GM21526 (cell line): ENCODE data around the gene NT5C3B.
A peak's percentile ranks its signal among the peaks of the same experiment; 100 is the strongest.
"Not testable (repeated sequence)": the region's sequence is repeated elsewhere in the genome, so short reads cannot be mapped to it uniquely, and the experiment has no call there.

Experiments used
- ATAC-seq: cut with Tn5 transposase; IDR thresholded peaks from one replicate; pipeline ENCODE4 v1.9.1; 2021; ENCODE audit warnings: moderate library complexity; ENCODE audit not compliant: unreplicated experiment, low FRiP score

NT5C3B gene

GRCh38 chr17:41835800-41836549 is at the start of gene NT5C3B:
TSS of gene NT5C3B (minus strand) at chr17:41836232. CDS start at chr17:41836193, 39 bp downstream.
- no peak for ATAC-seq

GRCh38 chr17:41885733-41886132 is 49.7 kb upstream of the NT5C3B start:
- no peak for ATAC-seq

DNA sequence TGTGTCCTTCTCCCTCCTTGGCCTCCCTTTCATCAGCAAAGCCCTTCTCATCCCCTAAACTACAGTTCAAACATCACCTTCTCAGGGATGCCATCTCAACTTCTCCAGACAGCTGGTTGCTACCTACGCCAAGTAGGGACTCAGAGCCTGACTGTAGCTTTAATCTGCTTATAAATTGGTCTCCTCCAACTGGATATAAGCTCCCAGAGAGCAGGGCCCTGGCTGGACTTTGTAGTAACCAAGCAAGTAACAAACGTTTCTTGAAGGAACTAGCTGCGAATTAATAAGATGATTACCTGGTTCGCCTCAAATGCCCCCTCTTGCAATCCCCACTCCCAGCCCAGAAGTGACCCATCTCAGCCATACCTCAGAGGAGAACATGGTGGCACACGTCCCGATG is 46.7 kb upstream of the NT5C3B start:
- no peak for ATAC-seq

DNA sequence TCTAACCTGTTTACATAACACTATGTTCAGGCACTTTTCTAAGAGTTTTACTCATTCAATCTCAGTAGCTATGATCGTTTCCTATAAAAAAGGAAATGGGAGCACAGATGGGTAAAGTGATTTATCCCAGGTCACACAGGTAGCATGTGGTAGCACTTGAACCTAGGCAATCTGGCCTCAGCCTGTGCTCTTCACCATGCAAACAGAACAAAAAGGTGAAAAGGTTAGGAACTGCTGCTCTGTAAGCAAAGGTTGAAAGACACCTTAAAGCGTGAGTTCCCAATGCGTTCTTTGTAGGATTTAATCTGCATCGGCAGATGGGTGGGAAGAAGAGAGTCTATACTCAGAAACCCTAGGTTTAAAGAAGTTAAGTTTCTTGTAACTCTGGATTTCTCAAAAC is 44.1 kb upstream of the NT5C3B start:
- ATAC-seq: no peak

DNA sequence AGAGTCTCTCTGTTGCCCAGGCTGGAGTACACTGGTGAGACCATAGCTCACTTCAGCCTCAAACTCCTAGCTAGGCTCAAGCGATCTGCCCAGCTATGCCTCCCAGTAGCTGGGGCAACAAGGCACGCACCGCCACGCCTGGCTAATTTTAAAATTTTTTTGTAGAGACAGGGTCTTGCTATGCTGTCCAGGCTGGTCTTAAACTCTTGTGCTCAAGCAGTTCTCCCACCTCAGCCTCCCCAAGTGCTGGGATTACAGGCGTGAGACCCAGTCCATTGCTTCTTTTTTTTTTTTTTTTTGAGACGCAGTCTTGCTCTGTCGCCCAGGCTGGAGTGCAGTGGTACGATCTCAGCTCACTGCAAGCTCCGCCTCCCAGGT is 38.2 kb upstream of the NT5C3B start:
- not testable (repeated sequence) for ATAC-seq

DNA sequence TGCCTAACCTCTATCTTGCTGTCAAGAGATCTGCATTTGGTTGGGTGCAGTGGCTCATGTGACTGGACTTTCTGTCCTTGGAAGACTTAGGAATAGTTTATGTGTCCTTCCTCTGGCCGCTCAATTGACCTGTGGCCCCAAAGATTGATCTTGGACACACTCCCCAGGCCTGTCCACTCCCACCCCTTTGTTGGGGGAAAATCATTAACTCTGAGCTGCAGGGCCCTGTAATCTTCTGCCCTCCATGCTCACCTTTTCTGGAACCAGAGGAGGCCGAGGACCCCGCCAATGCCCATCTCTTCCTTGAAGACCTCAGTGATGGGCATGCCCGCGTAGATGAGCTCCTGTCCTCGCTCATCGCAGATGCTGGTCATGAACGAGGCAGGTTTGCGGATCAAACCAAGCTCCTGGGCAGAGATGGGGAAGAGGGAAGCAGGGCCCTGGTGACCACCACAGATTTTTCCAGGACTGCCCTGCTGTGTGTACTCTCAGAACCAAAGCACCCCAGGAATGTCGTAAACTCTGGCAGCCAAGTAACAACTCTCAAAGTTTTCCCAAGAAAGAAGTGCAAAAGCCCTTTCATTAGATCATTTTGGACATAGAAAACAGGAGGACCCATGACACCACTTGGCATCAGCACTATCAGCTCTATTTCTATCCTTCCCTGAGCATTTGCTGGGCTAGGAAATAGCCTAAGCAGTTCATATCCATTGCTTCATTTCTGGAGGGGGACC is 37.7 kb upstream of the NT5C3B start:
- no peak for ATAC-seq

DNA sequence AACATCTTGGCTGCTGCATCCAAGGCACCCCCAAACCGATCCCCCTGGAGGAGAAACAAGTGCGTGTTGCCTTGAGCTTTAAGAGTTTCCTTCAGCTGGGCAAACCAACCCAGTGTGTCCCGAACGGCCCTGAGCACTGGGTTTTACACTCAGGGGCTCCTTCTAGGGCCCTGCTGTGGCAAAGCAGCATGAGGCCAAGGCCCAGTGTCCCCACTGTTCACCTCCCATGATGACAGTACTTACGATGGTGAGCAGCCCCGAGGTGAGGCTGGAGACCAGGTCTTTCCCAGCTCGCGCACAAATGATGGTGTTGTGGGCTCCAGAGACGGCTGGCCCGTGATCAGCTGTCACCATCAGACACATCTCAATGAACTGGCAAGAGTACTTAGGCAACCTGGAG is 35.8 kb upstream of the NT5C3B start:
- ATAC-seq: no peak

DNA sequence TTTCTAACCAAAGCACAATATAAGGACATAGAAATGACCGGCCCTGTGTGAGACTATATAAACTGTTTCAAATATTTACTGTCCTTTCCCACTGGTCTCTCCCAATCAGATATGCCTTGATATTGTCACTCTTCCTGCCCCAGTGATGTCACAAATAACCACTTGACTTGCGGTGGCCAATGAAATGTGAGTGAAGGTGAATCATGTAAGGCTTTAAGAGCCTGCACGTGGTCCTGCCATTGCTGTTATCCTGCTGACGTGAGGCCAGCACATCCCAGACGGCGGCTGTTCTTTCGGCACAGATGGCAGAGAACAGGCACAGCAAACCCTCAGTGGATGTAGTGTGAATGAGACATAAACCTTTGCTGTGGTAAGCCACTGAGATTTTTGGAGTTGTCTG is 34.6 kb upstream of the NT5C3B start:
- ATAC-seq: no peak

GRCh38 chr17:41870097-41870496 is 34.1 kb upstream of the NT5C3B start:
- no peak for ATAC-seq

DNA sequence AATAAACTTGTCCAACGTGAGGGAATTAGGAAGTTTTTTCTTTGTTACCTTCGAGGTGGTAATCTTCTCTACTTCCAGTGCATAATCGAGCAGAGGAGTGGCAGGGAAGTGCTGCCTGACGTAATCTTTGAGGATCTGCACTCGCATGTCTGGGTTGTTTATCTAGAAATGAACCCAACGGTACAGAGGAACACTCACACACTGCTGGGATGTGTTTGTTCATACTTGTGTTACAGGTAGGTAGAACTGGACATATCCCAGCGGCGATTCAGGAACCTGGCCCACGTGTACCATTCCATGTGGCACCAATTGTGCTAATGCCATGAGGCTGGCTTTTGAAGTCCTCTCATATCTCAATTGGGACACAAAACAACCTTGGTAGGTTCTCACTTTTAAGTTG is 33.4 kb upstream of the NT5C3B start:
- no peak for ATAC-seq

- ATAC-seq: no peak
Observed at GRCh38 chr17:41868568-41868967, 32.5 kb upstream of the NT5C3B start.

GRCh38 chr17:41865596-41865893 is 29.5 kb upstream of the NT5C3B start:
- no peak for ATAC-seq

DNA sequence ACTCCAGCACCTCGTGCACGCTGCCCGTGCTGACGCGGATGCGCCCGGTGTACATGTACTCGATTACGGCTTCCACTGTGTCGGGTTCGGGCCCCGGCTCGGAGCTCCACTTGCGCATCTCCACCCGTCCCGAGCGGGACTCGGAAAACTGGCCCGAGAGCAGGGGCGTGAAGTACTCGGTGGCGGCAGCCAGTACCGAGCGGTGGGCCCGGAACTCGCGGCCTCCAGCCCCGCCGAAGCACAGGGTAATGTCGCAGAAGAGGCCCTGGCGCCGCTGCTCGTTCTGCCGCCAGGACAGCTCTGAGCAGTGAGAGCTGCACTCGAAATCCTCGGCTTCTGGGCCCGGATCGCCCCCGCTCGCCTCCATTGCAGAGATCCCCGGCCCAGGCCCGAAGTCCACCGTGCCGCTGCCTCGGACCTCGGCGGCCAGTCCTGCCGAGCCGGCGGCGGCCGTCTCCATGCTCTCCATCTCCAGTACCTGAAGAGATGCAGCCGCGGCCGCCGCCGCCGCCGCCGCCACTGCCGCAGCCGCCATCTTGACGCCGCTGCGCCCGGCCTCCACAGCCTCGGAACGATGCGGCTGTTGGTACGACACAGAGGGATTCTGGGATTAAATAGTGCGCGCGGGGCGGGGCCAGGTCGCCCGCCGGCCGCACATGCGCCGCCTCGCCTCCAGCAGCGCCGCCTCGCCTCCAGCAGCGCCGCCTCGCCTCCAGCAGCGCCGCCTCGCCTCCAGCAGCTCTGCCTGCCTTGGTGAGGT is 29.0 kb upstream of the NT5C3B start, which contains the start of gene KLHL11:
Gene KLHL11, minus strand, starts transcription at position 588 of the 760 bp plus-strand sequence. Its CDS starts 53 bp downstream, at position 535.
- peak; percentile 77 for ATAC-seq

DNA sequence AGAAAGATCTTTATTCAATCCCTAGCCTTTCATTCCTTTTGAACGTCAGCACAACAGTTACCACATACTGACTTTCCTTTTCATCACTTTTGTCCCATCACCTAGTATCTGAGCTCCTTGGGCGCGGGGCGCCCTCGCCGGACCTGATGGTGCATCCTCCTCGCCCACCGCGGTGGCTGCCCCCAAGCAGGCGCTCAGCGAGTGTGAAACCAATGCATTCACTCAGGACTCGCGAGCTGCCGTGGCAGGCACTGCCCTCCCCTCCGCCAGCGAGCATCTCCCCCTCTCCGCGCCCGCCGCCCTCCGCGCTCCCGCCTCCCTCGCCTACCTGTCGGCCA is 28.4 kb upstream of the NT5C3B start:
- peak; percentile 34 for ATAC-seq

- ATAC-seq: no peak
Observed at GRCh38 chr17:41863074-41863848, 27.2 kb upstream of the NT5C3B start.

DNA sequence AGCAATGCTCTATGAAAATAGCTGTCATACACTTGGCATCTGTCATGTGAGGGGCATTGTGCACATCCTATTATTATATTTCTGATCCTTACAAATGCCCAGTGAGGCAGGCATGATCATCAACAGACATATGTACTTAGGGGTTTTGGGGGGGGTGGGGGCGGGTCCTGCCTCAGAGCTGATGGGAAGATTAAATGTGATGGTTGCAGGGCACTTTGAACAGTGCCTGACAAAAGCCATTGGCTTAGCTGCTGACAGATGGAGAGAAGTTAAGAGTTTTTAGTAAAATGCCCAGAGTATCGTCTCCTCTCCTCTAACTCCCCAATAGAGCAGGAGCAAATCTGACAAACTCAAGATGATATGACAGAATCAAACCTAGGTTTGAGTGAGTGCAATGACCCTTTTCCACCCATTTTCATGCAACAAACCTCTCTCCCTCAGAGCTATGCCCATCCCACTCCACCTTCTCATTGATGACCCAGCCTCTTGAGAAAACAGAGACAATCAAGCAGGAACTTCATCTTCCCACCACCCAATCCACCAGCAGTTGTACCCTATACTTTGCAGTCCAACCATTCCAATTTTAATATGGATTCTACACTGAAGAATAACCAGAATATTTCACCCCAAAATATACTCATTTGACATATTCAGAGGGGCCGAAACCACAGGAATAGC is 24.4 kb upstream of the NT5C3B start:
- no peak for ATAC-seq

GRCh38 chr17:41851382-41851781 is 15.3 kb upstream of the NT5C3B start:
- ATAC-seq: not testable (repeated sequence)

GRCh38 chr17:41849251-41849990 is 13.4 kb upstream of the NT5C3B start:
- ATAC-seq: no peak

DNA sequence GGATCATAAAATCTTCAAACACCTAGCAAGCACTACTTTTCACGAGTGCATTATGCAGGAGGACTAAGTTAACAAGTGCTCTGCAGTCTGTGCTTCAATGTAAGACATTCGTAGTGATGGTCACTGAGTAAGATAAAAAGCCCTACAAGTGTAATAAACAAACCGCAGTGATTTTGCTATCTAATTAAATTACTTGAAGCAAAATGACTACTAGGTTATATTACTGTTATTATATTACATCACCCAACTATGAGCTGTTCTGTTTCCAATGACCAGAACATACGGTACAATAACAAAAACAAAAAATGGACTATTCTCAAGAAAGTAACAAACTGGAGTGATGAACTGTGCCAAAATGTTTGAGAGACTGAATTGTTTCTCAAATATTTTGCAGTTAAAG is 12.8 kb upstream of the NT5C3B start:
- no peak for ATAC-seq

- no peak for ATAC-seq
Observed at GRCh38 chr17:41844971-41845370, 8.9 kb upstream of the NT5C3B start.
